ENCODE data around the gene PLCB1.

GRCh38 chr20:8330319-8330784 is 198.3 kb downstream of the PLCB1 start:
- TF ChIP-seq CTCF (IDR thresholded peaks at IDR 0.05; ENCODE audit: low read depth, low read length, poor library complexity, severe bottlenecking): no peak
- no peak for TF ChIP-seq EZH2phosphoT487 (IDR thresholded peaks at IDR 0.05; ENCODE audit: borderline replicate concordance, low read length)
